Ectodermal cell (in vitro differentiated cells): Measurements from ENCODE around the gene ZBTB4.

ENCODE experiments used
- H3K27ac ChIP-seq: 2 replicates; pipeline ENCODE4 v1.7.0; 2013; ENCODE audit warnings: mild to moderate bottlenecking, low read depth, low read length; ENCODE audit not compliant: insufficient read depth, poor library complexity, severe bottlenecking
- H3K27me3 ChIP-seq: 2 replicates; pipeline ENCODE4 v1.7.0; 2013; ENCODE audit warnings: mild to moderate bottlenecking, low read length; ENCODE audit not compliant: insufficient read depth, control insufficient read depth, poor library complexity, severe bottlenecking
- H3K36me3 ChIP-seq: one replicate; pipeline ENCODE4 v1.7.0; 2013; ENCODE audit warnings: low read length; ENCODE audit not compliant: control insufficient read depth, insufficient read depth
- H3K4me1 ChIP-seq: one replicate; pipeline ENCODE4 v1.7.0; 2013; ENCODE audit warnings: low read length; ENCODE audit not compliant: control insufficient read depth, insufficient read depth
- H3K4me3 ChIP-seq: 2 replicates; pipeline ENCODE4 v1.7.0; 2013; ENCODE audit warnings: low read depth, low read length, control low read depth; ENCODE audit not compliant: insufficient read depth
- H3K9me3 ChIP-seq: 2 replicates; pipeline ENCODE4 v1.7.0; 2013; ENCODE audit warnings: mild to moderate bottlenecking, low read length, moderate library complexity; ENCODE audit not compliant: control insufficient read depth
- WGBS, 2 experiments: methylation state at CpG; one replicate each; pipeline ENCODE4 v1.1.7; 2013; ENCODE audit warnings: missing lambda C conversion rate in 2 of 2; 5-methylcytosine and 5-hydroxymethylcytosine counted together

ZBTB4 gene

DNA sequence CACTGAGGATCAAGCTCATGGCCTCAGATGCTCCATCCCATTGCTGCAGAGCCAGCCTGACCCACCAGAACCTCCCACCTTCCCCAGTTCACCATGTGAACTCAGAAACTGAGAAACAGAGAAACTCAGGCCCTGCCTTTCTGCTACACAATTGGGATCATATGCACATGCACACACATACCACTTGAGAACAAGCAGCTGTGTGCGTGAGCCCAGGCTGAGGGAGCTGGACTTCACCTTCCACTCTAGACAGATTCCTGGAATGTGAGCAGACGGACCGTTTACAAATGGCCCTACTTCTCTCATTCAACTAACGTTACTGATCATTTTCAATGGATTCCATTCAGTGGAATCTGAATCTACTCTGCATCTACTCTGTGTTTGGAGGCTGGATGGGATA is 55.8 kb downstream of the ZBTB4 start:
- Histone ChIP-seq H3K4me1 (peaks cover 22% of the 10 kb centered on the region), H3K36me3 (no peaks in the 10 kb centered on the region), H3K4me3 (no peak overlapping the region), H3K27ac (no peak overlapping the region), H3K27me3 (no peaks in the 10 kb centered on the region), H3K9me3 (no peaks in the 10 kb centered on the region)
- 92 to 96% methylated on average over 4 of the region's 4 CpGs for WGBS, 2 experiments

DNA sequence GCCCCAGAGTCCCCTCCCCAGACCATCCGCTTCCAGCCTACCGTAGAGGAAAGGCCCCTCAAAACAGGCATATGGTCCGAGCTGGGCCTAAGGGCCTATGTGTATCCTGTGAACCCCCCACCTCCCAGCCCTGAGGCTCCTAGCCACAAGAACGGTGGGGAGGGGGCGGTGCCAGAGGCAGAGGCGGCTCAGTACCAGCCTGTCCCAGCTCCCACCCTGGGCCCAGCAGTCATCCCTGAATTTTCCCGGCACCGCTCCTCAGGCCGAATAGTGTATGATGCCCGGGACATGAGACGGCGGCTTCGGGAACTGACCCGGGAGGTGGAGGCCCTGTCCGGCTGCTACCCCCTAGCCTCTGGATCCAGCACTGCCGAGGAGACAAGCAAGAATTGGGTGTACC is 58.2 kb downstream of the ZBTB4 start:
- Histone ChIP-seq H3K27me3 (no peaks in the 10 kb centered on the region), H3K4me3 (no peak overlapping the region), H3K9me3 (no peaks in the 10 kb centered on the region), H3K36me3 (no peaks in the 10 kb centered on the region), H3K4me1 (peaks cover 30% of the 10 kb centered on the region), H3K27ac (no peak overlapping the region)
- 92 to 94% methylated on average over 16 of the region's 16 CpGs for WGBS, 2 experiments

DNA sequence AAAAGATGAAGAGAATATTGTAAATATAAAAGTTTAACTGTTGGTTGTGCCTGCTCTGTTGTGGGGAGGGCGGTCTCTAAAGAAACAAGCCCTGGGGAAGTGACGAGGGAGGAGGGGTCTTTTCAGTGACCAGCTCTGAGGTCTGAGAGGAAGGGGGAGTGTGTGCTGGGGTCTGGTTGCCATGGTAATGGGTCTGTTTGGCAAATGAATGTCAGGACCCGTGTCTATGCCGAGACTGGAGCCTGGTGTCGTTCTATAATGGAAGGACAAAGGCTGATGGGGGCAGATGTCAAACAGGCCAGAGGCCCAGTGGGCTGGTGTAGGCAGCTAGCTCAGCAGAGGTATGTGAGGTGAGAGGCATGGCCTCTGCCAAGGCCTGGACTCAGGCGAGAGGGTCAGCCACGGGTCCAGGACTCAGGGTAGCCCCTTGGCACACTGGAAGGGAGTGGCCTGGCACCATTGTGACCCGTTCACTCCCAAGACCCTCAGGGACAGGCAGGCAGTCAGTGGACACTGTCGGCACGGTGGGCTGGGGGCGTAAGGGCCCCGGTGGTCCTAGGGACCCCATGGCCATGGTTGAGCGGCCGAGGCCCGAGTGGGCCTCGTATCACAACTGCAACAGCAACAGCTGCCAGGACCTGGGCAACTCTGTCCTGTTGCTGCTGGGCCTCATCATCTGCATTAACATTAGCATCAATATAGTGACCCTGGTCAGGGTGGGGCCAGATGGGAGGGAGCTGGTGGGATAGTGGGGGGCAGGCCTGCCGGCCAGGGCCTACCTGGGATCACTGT is 59.4 kb downstream of the ZBTB4 start, which contains the start of gene SPEM1:
Gene SPEM1, plus strand, starts transcription at position 506 of the 792 bp plus-strand sequence. Its CDS starts 61 bp downstream, at position 567.
- peaks cover 30% of the 10 kb centered on the region for H3K4me1 ChIP-seq
- H3K27me3 ChIP-seq: no peaks in the 10 kb centered on the region
- H3K9me3 ChIP-seq: no peaks in the 10 kb centered on the region
- H3K4me3 ChIP-seq: no peak within 1 kb of the TSS
- H3K36me3 ChIP-seq: peaks cover 9% of the 10 kb centered on the region
- peak within 1 kb of the TSS; percentile 89 for H3K27ac ChIP-seq
- 72 to 80% methylated on average over 17 of the region's 17 CpGs for WGBS, 2 experiments

DNA sequence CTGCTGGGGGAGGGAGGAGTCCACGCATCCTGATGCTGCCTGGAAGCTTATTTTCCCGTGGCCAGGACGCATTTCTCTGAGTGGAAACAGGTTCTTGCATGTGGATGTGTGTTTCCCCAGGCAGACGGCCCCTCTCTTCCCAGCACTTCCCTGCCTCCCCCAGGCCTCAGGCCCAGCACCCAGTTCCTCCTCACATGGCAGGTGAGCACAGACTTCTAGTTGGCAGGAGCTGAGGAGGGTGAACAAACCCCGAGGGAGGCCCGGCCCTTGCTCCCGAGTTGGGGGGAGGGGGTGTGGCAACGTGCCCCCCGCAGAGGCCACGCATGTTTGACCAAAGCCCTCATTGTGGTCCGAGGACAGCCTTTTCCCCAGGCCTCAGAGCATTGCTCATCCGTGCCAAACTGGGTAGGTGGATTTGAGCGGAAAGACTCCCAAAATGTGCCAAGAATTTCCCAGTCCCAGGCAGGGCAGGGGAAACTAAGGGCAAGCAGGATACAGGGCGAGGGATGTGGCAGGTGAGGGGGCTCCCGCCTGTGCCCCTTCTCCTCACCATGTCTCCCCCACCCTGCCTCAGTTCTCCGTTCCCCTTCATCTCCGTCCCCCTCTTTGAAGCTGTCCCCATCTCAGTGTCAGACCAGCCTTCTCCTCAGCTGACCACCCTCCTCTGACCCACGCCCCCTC is 60.8 kb downstream of the ZBTB4 start:
- Histone ChIP-seq H3K27me3 (no peaks in the 10 kb centered on the region), H3K27ac (peak overlapping the region; percentile 8), H3K4me1 (peaks cover 31% of the 10 kb centered on the region), H3K4me3 (no peak overlapping the region), H3K9me3 (no peaks in the 10 kb centered on the region), H3K36me3 (peaks cover 12% of the 10 kb centered on the region)
- WGBS, 2 experiments: 73 to 76% methylated on average over 18 of the region's 18 CpGs

DNA sequence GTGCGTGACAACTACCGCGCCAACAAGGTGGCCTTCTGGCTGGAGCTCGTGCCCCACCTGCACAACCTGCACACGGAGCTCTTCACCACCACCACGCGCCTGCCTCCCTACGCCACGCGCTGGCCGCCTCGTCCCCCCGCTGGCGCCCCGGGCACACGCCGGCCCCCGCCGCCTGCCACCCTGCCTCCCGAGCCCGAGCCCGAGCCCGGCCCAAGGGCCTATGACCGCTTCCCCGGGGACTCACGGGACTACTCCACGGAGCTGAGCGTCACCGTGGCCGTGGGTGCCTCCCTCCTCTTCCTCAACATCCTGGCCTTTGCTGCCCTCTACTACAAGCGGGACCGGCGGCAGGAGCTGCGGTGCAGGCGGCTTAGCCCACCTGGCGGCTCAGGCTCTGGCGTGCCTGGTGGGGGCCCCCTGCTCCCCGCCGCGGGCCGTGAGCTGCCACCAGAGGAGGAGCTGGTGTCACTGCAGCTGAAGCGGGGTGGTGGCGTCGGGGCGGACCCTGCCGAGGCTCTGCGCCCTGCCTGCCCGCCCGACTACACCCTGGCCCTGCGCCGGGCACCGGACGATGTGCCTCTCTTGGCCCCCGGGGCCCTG is 62.3 kb downstream of the ZBTB4 start:
- H3K27me3 ChIP-seq: no peaks in the 10 kb centered on the region
- peaks cover 12% of the 10 kb centered on the region for H3K36me3 ChIP-seq
- H3K4me3 ChIP-seq: no peak overlapping the region
- H3K9me3 ChIP-seq: no peaks in the 10 kb centered on the region
- H3K27ac ChIP-seq: no peak overlapping the region
- peaks cover 40% of the 10 kb centered on the region for H3K4me1 ChIP-seq
- WGBS, 2 experiments: 94% methylated on average over 54 of the region's 54 CpGs

DNA sequence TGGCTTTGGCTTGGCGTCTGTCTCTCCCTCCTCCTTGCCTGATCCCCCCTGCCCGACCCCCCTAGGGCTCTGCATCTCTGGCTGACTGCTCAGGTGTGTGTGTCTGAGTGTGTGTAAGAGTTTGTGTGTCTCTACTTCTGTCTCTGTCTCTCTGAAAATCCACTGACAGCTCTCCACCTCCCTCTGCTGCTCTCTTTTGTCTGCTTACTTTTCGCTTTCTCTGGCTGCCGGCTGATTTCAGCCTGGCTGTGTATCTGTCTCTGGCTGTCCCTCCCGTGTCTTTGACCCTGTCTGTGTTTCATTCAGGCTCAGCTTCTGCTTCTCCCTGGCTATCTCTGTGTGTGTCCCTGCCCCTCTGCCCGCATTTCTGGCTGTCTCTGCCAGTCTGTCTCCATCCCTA is 63.1 kb downstream of the ZBTB4 start:
- H3K9me3 ChIP-seq: no peaks in the 10 kb centered on the region
- WGBS, 2 experiments: 85% methylated on average over 5 to 6 of the region's 6 CpGs
- H3K36me3 ChIP-seq: peaks cover 12% of the 10 kb centered on the region
- H3K4me1 ChIP-seq: peaks cover 40% of the 10 kb centered on the region
- no peak overlapping the region for H3K4me3 ChIP-seq
- H3K27ac ChIP-seq: no peak overlapping the region
- no peaks in the 10 kb centered on the region for H3K27me3 ChIP-seq

DNA sequence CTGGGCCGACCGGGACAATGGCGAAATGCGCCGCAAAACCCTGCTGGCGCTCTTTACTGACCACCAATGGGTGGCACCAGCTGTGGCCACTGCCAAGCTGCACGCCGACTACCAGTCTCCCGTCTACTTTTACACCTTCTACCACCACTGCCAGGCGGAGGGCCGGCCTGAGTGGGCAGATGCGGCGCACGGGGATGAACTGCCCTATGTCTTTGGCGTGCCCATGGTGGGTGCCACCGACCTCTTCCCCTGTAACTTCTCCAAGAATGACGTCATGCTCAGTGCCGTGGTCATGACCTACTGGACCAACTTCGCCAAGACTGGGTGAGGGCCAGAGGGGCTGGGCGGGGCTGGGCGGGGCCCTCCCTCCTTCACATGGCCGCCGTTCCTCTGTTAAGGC is 63.6 kb downstream of the ZBTB4 start:
- H3K27ac ChIP-seq: no peak overlapping the region
- H3K4me1 ChIP-seq: peaks cover 37% of the 10 kb centered on the region
- H3K36me3 ChIP-seq: peaks cover 13% of the 10 kb centered on the region
- no peak overlapping the region for H3K4me3 ChIP-seq
- H3K9me3 ChIP-seq: no peaks in the 10 kb centered on the region
- 95% methylated on average over 23 of the region's 23 CpGs for WGBS, 2 experiments
- no peaks in the 10 kb centered on the region for H3K27me3 ChIP-seq

DNA sequence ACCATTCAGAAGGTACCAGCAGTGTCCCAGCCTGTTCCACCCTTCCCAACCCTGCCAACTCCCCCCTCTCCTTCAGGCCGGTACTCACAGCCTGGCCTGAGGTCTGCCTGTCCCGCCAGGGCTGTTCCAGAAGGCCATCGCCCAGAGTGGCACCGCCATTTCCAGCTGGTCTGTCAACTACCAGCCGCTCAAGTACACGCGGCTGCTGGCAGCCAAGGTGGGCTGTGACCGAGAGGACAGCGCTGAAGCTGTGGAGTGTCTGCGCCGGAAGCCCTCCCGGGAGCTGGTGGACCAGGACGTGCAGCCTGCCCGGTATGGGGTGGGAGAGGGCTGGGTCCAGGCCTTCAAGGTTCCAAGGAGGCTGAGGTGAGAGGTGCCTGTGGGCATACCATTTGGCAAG is 64.6 kb downstream of the ZBTB4 start:
- H3K27me3 ChIP-seq: no peaks in the 10 kb centered on the region
- WGBS, 2 experiments: 88% methylated on average over 14 of the region's 14 CpGs
- H3K4me1 ChIP-seq: peaks cover 28% of the 10 kb centered on the region
- H3K9me3 ChIP-seq: no peaks in the 10 kb centered on the region
- H3K4me3 ChIP-seq: no peak overlapping the region
- no peak overlapping the region for H3K27ac ChIP-seq
- H3K36me3 ChIP-seq: peaks cover 23% of the 10 kb centered on the region

DNA sequence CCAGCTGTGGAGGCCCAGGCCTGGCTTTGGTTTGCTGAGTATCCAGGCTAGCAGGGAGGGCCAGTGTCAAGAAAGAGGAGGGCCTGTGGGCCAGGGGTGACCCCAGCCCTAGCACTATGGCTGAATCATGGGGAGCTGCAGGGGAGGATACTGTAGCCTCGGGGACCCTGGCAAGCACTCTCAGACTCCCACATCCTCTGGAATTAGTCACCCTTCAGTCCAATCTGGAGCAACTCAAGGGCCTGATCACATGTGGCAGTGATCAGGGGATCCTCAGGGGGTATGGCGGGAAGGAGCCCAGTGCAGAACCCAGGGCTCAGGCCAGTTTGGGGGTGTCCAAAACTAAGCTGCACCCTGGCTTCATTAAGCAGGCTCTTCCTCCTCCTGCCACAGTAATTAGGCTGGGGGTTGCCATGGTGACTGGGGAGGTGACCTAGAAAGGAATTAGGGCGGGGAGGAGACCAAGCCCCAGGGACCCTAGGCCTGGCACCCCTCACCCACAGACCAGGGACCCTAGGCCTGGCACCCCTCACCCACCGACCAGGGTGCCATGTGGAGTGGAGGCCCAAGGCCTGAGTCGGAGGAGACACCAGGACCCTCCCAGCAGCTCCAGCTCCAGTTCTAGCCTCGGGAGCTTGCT is 66.0 kb downstream of the ZBTB4 start:
- H3K9me3 ChIP-seq: no peaks in the 10 kb centered on the region
- no peaks in the 10 kb centered on the region for H3K27me3 ChIP-seq
- WGBS, 2 experiments: 89 to 94% methylated on average over 6 of the region's 6 CpGs
- no peak overlapping the region for H3K4me3 ChIP-seq
- H3K36me3 ChIP-seq: peaks cover 36% of the 10 kb centered on the region
- peaks cover 15% of the 10 kb centered on the region for H3K4me1 ChIP-seq
- no peak overlapping the region for H3K27ac ChIP-seq

DNA sequence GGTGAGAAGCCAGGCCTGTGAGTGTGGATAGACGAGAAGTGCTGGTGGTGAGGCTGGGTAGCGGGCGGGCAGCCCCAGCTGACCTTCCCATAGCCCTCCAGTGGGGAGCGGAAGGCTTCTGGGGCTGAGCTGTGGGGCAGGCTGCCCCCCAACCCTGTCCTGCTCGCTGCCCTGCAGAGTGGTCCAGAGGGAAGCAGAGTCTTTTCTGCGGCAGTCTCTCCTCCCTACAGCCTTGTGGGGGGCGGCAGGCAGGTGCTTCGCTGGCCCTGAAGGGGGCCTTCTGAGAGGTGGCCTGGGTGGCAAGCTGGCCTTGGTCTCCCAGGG is 68.0 kb downstream of the ZBTB4 start:
- Histone ChIP-seq H3K27me3 (no peaks in the 10 kb centered on the region), H3K27ac (no peak overlapping the region), H3K36me3 (peaks cover 37% of the 10 kb centered on the region), H3K4me1 (peaks cover 19% of the 10 kb centered on the region), H3K9me3 (no peaks in the 10 kb centered on the region), H3K4me3 (no peak overlapping the region)
- 89 to 93% methylated on average over 8 of the region's 8 CpGs for WGBS, 2 experiments
